Esophagus (tissue), 2 donors: ENCODE measurements around the gene FNDC10. TPM values are rescaled to one million over a fixed set of nuclear protein-coding genes. Genes with fewer than 3 reads are reported as not detected.
A peak's percentile ranks its signal among the peaks of the same experiment; 100 is the strongest.
"Not testable (repeated sequence)": the region's sequence is repeated elsewhere in the genome, so short reads cannot be mapped to it uniquely, and the experiment has no call there.

ENCODE experiments used
- H3K27ac ChIP-seq, 2 donors: one replicate each; pipeline ENCODE4 v1.5.1; 2013; ENCODE audit warnings: low read depth in 2 of 2, mild to moderate bottlenecking in 2 of 2, inconsistent platforms in 1 of 2, low read length in 1 of 2, moderate library complexity in 1 of 2
- H3K27me3 ChIP-seq, 2 donors: one replicate each; pipeline ENCODE4 v1.6.1; 2013; ENCODE audit warnings: low read length in 2 of 2, control low read depth in 1 of 2, mild to moderate bottlenecking in 1 of 2; ENCODE audit not compliant: insufficient read depth in 2 of 2, control insufficient read depth in 1 of 2
- H3K36me3 ChIP-seq, 2 donors: one replicate each; pipeline ENCODE4 v1.6.1; 2013; ENCODE audit warnings: low read length in 1 of 2; ENCODE audit not compliant: control insufficient read depth in 2 of 2, insufficient read depth in 2 of 2
- H3K4me1 ChIP-seq, 2 donors: one replicate each; pipeline ENCODE4 v1.6.1; 2013; ENCODE audit warnings: low read length in 1 of 2; ENCODE audit not compliant: control insufficient read depth in 2 of 2, insufficient read depth in 2 of 2
- H3K4me3 ChIP-seq, 2 donors: one replicate each; pipeline ENCODE4 v1.5.1; 2013; ENCODE audit warnings: low read length in 2 of 2, mild to moderate bottlenecking in 2 of 2, low read depth in 1 of 2, moderate library complexity in 1 of 2
- H3K9me3 ChIP-seq, 2 donors: one replicate each; pipeline ENCODE4 v1.6.1; 2013; ENCODE audit warnings: mild to moderate bottlenecking in 2 of 2, low read depth in 1 of 2, low read length in 1 of 2, moderate library complexity in 1 of 2; ENCODE audit not compliant: control insufficient read depth in 2 of 2, insufficient read depth in 1 of 2
- WGBS, 2 donors: extraction: QIAGEN DNeasy Blood & Tissue Kit; methylation state at CpG; one replicate each; pipeline ENCODE4 v1.1.7; 2013; 5-methylcytosine and 5-hydroxymethylcytosine counted together
- polyA plus RNA-seq, 2 donors: library from polyadenylated mRNA; stranded (reverse); fragments of 200-250 nt; gene quantifications; one replicate each; pipeline ENCODE4 v1.2.3, GENCODE V29; 2013
- donor health status: healthy with polysubstance abuse.
- donor health status: Bipolar disorder and iron deficiency.

Gene FNDC10
- 1 to 10 TPM; 7.5 to 8.3 TPM for polyA plus RNA-seq

DNA sequence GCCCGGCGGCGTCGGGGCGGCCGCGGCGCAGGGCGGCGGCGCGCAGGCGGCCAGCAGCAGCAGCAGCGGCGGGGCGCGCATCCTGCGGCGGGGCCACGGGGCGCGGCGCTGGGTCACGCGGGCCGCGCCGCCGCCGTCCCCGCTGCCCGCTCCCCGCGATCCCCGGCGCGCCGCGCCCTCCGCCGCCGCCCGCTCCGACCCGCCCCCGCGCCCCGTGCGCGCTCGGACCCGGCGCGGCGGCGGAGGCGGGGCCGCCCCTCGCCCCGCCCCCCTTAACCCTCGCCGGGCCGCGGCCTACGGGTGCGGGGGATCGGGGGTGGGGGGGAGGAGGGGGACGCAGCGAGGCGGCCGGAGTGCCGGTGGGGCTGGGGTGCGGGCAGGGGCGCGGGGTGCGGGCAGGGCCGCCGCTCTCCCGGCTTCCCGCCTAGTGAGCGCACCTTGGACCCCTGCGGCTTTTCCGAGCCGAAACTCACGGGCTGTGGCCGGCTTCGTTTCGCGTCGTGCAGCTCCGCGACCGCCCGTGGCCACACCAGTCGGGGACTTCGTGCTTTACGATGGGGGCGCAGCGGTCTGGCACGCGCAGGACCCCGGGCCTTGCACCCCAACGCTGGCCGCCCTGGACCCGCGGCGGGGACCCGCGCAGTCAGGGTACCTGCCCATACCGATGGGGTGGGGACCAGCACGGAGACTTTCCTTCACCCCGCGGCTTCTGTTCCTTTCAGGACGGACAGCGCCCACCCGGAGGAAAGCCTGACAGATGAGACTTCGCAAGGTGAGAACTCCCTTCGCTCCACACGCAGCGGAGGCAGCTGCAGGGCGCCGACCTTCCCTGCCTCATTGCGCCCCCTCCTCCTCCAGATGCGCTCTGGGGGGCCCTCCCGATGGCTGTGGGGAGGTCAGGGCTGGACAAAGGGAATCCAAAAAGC, at the start of gene FNDC10:
Gene FNDC10, minus strand, starts transcription at position 201 of the 926 bp plus-strand sequence. Its CDS starts 120 bp downstream, at position 81.
- no peaks in the 10 kb centered on the region for H3K36me3 ChIP-seq
- peaks cover 13 to 17% of the 10 kb centered on the region in 2 donors for H3K4me1 ChIP-seq
- peaks cover 0 to 7% of the 10 kb centered on the region in 2 donors for H3K27me3 ChIP-seq
- H3K4me3 ChIP-seq, result peak within 1 kb of the TSS; percentile 56 to 63
- WGBS, 2 donors, result 3 to 7% methylated on average over 48 to 124 of the region's 125 CpGs
- peaks cover 0 to 2% of the 10 kb centered on the region in 2 donors for H3K9me3 ChIP-seq
- no peak within 1 kb of the TSS for H3K27ac ChIP-seq

DNA sequence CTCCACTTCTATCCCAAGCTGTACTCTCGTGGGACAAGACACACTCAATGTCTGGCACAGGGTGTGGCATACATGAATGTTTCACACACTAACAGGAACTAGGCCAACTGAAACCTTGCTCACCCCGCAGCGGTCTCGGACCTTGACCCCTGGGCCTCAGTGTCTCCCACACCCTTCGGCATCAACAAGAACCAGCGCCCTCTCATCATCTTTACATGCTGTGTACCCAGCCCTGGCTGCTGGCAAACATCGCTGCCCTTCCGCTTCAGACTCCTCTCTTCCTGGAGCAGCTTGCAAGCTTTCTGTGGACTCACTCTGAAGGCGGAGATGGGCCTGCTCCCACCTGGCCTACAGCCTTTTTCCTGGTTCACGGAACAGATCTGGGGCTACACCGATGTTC, 48.3 kb upstream of the FNDC10 start:
- not testable (repeated sequence) for H3K27me3 ChIP-seq, H3K9me3 ChIP-seq, H3K4me1 ChIP-seq, H3K27ac ChIP-seq, H3K4me3 ChIP-seq
- WGBS, 2 donors, result 81 to 84% methylated on average over 11 of the region's 11 CpGs
- H3K36me3 ChIP-seq, result peaks cover 0 to 18% of the 10 kb centered on the region in 2 donors

DNA sequence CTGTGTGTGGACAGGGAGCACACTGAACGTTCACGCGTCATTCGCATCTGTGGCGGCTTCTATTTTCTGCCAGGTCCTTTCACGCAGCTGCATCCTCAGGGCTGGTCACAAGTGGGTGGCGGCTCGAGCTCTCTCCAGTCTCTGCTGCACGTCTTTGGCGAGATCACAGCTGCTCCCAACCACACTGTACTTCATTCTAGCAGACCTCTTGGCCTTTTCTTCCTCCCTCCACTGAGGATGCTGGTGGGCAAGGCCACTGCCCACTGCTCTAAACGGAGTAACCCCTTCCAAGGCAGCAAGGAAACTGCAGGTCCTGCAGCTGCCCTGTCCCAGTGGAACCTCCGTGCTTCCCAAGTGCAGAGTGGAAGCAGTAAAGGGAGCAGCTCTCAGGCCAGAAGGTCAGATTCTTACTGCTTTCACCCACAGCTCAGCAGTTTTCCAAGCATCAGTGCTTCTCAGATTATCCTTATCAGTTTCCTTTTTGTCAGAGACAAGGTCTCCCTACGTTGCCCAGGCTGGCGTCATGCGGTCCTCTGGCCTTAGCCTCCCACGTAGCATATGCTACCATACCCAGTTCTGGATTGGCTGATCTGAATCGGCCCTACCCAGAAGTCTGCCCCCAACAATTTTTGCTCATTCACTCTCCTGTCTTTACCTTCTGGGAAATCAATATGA, 47.8 kb upstream of the FNDC10 start:
- H3K4me1 ChIP-seq, H3K9me3 ChIP-seq, H3K27me3 ChIP-seq, H3K4me3 ChIP-seq, H3K27ac ChIP-seq: not testable (repeated sequence)
- WGBS, 2 donors, result 83 to 92% methylated on average over 17 of the region's 17 CpGs
- H3K36me3 ChIP-seq, result peaks cover 0 to 18% of the 10 kb centered on the region in 2 donors

DNA sequence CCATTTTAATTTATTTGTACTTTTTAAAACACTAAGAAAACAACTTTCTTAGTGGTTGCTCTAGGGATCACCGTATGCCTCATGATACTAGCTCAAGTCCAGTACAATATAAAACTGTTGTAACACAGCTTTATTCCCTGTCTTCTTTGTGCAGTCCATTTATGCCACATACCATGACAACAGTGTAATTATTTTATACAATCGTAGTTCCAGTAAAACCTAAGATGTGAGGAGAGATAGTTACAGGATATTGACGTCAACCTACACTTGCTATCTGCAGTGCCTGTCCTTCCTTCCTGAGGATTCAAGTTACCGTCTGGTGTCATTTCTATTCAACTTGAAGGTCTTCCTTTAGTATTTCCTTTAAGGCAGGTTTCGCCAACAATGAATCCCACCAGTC, 46.4 kb upstream of the FNDC10 start:
- H3K4me3 ChIP-seq, H3K27ac ChIP-seq, H3K27me3 ChIP-seq, H3K4me1 ChIP-seq, H3K9me3 ChIP-seq: not testable (repeated sequence)
- H3K36me3 ChIP-seq, result peaks cover 0 to 14% of the 10 kb centered on the region in 2 donors
- 82 to 88% methylated on average over 4 to 5 of the region's 5 CpGs for WGBS, 2 donors

DNA sequence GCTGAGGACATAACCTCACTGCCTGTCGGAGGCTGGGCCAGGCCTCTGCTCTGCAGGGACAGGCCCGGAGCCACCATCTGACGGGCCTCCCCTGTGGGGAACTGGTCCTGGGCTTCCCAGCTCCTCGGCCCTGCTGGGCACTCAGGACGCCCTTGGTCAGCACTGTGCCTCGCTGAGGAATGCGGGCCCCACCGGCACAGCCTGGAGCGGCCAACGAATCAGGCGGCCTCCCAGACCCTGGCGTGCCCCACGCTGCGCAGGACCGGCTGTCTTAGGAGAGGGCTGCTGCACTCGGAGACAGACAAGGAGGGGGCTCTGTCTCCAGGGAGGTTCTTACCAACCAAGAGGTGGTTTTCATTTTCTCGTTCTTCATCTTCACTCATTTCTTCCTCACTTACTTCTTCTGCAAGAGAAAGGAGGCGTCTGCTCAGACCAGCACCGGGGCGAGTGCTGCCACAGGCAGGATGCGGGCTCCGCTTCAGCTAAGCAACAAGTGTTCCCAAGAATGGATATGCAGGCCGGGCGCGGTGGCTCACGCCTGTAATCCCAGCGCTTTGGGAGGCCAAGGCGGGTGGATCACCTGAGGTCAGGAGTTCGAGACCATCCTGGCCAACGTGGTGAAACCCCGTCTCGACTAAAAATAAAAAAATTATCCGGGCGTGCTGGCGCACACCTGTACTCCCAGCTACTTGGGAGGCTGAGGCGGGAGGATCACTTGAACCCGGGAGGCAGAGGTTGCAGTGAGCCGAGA, 41.0 kb upstream of the FNDC10 start:
- not testable (repeated sequence) for H3K4me1 ChIP-seq, H3K27me3 ChIP-seq, H3K4me3 ChIP-seq, H3K9me3 ChIP-seq, H3K27ac ChIP-seq
- H3K36me3 ChIP-seq, result peaks cover 0 to 18% of the 10 kb centered on the region in 2 donors
- 95 to 97% methylated on average over 19 to 33 of the region's 38 CpGs for WGBS, 2 donors

DNA sequence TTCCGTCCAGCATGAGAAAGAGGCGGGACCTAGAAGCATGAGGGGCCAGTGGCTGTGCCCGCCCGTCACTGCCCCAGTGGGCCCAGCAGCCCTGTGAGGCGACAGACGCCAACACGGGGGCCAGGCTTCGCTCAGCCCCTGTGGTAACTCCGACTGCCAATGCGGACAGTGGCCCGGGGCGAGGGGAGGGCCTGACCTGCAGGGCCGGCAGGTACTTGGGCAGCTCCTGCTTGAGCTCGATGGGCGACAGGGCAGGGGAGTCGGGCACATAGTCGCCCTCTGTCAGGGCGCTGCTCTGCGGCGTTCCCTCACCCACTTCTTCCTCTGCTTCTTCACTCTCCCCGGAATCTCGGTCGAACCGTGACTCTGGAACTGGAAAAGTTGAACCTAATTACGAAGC, 40.1 kb upstream of the FNDC10 start:
- 93 to 96% methylated on average over 11 to 19 of the region's 25 CpGs for WGBS, 2 donors
- peaks cover 0 to 18% of the 10 kb centered on the region in 2 donors for H3K36me3 ChIP-seq
- not testable (repeated sequence) for H3K9me3 ChIP-seq, H3K4me1 ChIP-seq, H3K4me3 ChIP-seq, H3K27ac ChIP-seq, H3K27me3 ChIP-seq

DNA sequence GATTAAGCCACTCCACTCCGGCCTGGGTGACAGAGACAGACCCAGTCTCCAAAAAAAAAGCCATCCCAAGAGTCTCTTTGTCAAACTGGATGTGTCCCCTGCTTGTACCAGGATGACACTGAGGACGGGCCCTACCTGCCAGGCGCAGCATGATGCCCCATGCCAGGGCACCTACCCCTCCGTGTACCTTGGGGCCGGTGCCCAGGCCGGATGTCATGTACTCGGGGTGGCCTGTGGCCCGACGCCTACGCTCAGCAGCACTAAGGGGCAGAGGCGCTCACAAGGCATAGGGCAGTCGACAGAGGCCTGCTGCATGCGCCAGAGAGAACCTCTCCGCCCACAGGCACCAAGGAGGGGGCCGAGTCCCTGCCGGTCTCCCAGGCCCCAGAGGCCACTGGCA, 39.4 kb upstream of the FNDC10 start:
- peaks cover 0 to 18% of the 10 kb centered on the region in 2 donors for H3K36me3 ChIP-seq
- 93 to 95% methylated on average over 14 to 16 of the region's 16 CpGs for WGBS, 2 donors
- H3K9me3 ChIP-seq, result not testable (repeated sequence)

DNA sequence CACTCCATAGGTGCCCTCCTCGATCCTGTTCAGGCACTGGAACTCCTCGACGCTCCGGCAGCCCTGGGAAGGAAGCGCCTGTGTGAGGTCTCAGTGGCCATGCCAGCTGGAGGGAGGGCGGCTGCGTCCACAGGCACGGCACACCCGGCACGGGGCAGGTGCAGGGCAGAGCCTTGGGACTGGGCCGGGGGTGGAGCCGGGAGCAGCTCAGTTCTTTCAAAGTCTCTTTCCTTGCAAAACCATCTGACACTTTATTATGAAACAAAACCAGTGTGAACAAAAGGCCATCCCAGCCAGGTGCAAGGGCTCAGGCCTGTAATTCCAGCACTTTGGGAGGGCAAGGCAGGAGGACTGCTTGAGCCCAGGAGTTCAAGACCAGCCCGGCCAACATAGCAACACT, 38.6 kb upstream of the FNDC10 start:
- H3K9me3 ChIP-seq, H3K4me3 ChIP-seq, H3K27ac ChIP-seq, H3K27me3 ChIP-seq, H3K4me1 ChIP-seq: not testable (repeated sequence)
- 73 to 94% methylated on average over 8 to 9 of the region's 13 CpGs for WGBS, 2 donors
- peaks cover 0 to 18% of the 10 kb centered on the region in 2 donors for H3K36me3 ChIP-seq

More for the DNA sequence above, 39.4 kb upstream of the FNDC10 start:
- not testable (repeated sequence) for H3K27ac ChIP-seq, H3K4me1 ChIP-seq, H3K27me3 ChIP-seq, H3K4me3 ChIP-seq

DNA sequence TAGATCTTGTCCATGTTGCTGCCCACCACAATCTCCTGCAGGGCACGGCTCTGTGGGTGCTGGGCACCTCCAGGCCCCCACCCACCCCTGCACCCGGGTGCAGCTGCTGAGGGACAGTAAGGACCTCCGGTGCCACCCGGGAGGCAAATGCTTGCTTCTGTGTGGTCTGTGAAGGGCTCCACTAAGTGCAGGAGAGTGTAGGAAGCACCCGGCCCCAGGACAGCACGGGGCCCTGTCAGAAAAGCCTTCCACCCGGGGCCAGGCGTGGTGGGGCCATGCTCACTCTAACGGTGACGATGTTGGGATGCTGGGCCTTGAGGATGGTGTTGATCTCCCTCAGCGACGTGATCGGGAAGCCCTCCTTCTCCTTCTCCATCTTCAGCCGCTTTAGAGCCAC, 37.5 kb upstream of the FNDC10 start:
- H3K9me3 ChIP-seq, H3K4me3 ChIP-seq, H3K27me3 ChIP-seq, H3K4me1 ChIP-seq, H3K27ac ChIP-seq: not testable (repeated sequence)
- 85 to 89% methylated on average over 13 to 14 of the region's 14 CpGs for WGBS, 2 donors
- H3K36me3 ChIP-seq, result peaks cover 0 to 18% of the 10 kb centered on the region in 2 donors
